ENCODE measurements around the gene AFF2. TPM values are rescaled to one million over a fixed set of nuclear protein-coding genes. Genes with fewer than 3 reads are reported as not detected.

Gene AFF2
- total RNA-seq, 1 experiment from 2014 or later: 0.05 TPM

DNA sequence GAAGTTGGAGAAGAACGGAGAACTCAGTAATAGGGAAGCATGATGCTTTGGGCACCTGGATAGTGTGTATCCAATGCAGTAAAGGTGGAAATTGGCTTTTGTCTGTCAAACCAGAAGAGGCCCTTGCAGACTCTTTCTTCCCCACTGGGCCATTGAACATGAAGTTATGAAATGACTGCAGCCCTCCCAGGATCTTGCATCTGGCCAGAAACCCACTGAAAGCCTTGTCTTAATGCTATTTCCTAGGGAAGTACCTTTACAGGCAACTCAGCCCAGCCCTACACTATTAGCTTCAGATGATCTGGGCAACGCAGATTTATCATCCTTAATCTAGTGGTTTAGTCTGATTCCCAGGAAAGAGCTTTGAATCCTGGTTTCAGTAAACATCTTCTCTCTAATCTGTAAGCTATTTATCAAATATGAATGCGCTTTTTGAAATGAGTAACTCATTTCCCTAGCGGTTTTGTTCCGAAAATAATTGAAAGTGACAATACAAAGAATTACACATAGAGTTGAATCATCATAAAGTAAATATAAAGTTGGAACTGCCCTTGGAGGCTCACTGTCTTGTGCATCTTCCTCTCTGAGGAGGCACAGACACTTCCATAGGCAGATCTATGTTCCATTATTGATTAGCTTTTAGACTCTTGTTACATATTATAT, 540.6 kb downstream of the AFF2 start:
- no peak for DNase-seq (ENCODE audit: low read depth, low spot score)
- in situ Hi-C loops (cut with HindIII; ENCODE audit: low pct_unique_long_range_greater_than_20kb, low sequenced_read_pairs): no loop called here

DNA sequence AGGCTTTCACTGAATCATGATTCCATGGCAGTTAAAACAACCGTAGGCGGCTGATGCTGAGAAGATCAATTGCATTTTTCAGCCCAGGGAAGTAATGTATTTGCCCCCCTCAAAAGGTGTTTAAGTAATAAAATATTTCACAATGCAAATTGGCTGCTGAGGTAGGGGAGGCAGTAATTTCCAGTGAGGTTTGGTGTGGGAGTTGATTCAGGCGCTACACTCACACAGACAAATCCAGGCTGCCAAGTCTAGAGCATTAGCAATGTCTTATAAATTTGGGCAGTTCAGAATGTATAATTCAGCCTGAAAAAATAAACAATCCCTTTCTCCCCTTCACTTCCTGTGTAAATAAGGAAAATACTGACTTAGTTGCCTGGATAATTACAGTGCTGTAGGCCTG, 543.0 kb downstream of the AFF2 start:
- in situ Hi-C loops (cut with HindIII; ENCODE audit: low pct_unique_long_range_greater_than_20kb, low sequenced_read_pairs): no loop called here

DNA sequence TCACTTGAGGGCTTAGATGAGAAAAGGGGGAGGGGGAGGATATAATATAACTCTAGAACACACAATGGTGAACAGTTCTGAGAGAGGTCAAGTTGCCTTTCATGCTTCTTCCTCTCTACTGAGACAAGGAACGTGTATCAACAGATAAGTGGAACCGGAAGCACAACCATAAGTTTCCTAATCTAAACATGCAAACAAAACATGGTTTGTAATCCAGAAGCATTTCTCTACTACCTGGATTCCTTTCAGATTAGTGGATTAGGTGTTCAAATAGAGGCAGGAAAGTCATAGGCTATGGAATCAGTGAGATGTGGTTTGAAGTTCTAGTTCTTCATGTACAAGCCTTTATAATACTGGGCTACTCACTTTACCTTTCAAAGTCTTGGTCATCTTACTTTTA, 544.1 kb downstream of the AFF2 start:
- in situ Hi-C loops (cut with HindIII; ENCODE audit: low pct_unique_long_range_greater_than_20kb, low sequenced_read_pairs): no loop called here
- DNase-seq (ENCODE audit: low read depth, low spot score): no peak

More for the DNA sequence above, 543.0 kb downstream of the AFF2 start:
- DNase-seq (ENCODE audit: low read depth, low spot score): no peak

DNA sequence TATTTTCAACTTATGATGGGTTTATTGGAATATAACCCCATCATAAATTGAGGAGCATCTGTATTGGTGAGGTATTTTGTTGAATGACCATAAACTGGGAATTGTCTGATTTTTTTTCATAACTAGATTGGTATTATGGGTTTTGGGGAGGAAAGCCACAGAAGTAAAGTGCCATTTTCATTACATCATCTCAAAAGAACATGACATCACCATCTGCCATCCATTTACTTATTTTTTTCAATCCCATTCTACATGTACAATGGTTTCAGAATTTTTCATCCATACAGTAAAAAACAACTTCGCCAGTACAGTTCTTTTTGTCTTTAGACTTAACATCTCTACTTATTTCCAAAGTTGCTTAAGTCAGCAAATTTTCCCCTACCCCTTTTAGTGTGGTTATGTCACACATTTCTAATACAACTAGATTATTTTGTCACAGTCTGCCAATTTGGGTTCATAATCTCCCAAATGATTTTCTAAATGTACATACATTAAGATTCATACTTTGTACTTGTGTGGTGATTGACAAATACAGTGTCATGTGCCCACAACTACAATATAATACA, 545.3 kb downstream of the AFF2 start:
- in situ Hi-C loops (cut with HindIII; ENCODE audit: low pct_unique_long_range_greater_than_20kb, low sequenced_read_pairs): no loop called here
- DNase-seq (ENCODE audit: low read depth, low spot score): no peak

Small RNAs within 50 kb of the gene (small RNA-seq; reads per million reads assigned to genes)
- 0 to 0.14 reads per million in 2 experiments for gene RN7SKP267
